Fibroblast of lung (primary cell): ENCODE measurements around the gene ANAPC13.

Source experiments
- CTCF ChIP-seq, 2 donors: IDR thresholded peaks in 1 of 2; conservative IDR thresholded peaks in 1 of 2; 1 replicate in 1 of 2; 2 replicates in 1 of 2; pipeline ENCODE4 v1.5.1; 2011 to 2012; ENCODE audit warnings: low read length in 2 of 2, control low read depth in 1 of 2, inconsistent platforms in 1 of 2, low read depth in 1 of 2, mild to moderate bottlenecking in 1 of 2
- EZH2 ChIP-seq: IDR thresholded peaks from 2 replicates; pipeline ENCODE4 v1.5.1; 2012; ENCODE audit warnings: low read length, control low read depth, mild to moderate bottlenecking; ENCODE audit errors: missing control alignments

GRCh38 chr3:134503266-134503665 is 17.5 kb upstream of the ANAPC13 start:
- TF ChIP-seq CTCF (conservative IDR thresholded peaks at IDR 0.05 in 1 of 2, IDR thresholded peaks at IDR 0.05 in 1 of 2; ENCODE audit: low read depth in 1 of 2, low read length in 2 of 2) (no peak), EZH2 (no peak)
